ENCODE measurements around the gene LETM1.

- TF ChIP-seq NFIC (IDR thresholded peaks at IDR 0.05; ENCODE audit: low read length) (no peak), POLR2AphosphoS5 (IDR thresholded peaks at IDR 0.05; ENCODE audit: low read depth, low read length) (no peak), CTCF (CRISPR knock-in tag; IDR thresholded peaks at IDR 0.05) (no peak), NR3C1 (CRISPR knock-in tag; IDR thresholded peaks at IDR 0.05) (no peak), CBX2 (IDR thresholded peaks at IDR 0.05; ENCODE audit: low read depth, low read length) (no peak), CBX2 (CRISPR knock-in tag; IDR thresholded peaks at IDR 0.05; ENCODE audit: low read depth) (no peak), MEF2D (CRISPR knock-in tag; IDR thresholded peaks at IDR 0.05) (no peak), ETV6 (CRISPR knock-in tag; conservative IDR thresholded peaks at IDR 0.05) (no peak), ZMAT3 (CRISPR knock-in tag; conservative IDR thresholded peaks at IDR 0.05) (no peak)
- TF ChIP-seq, protein P1, sequence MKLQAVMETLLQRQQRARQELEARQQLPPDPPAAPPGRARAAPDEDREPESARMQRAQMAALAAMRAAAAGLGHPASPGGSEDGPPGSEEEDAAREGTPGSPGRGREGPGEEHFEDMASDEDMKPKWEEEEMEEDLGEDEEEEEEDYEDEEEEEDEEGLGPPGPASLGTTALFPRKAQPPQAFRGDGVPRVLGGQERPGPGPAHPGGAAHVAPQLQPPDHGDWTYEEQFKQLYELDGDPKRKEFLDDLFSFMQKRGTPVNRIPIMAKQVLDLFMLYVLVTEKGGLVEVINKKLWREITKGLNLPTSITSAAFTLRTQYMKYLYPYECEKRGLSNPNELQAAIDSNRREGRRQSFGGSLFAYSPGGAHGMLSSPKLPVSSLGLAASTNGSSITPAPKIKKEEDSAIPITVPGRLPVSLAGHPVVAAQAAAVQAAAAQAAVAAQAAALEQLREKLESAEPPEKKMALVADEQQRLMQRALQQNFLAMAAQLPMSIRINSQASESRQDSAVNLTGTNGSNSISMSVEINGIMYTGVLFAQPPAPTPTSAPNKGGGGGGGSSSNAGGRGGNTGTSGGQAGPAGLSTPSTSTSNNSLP (IDR thresholded peaks at IDR 0.05; ENCODE audit: low read depth, low read length): no peak
- TF ChIP-seq, protein P2, sequence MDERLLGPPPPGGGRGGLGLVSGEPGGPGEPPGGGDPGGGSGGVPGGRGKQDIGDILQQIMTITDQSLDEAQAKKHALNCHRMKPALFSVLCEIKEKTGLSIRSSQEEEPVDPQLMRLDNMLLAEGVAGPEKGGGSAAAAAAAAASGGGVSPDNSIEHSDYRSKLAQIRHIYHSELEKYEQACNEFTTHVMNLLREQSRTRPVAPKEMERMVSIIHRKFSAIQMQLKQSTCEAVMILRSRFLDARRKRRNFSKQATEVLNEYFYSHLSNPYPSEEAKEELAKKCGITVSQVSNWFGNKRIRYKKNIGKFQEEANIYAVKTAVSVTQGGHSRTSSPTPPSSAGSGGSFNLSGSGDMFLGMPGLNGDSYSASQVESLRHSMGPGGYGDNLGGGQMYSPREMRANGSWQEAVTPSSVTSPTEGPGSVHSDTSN (CRISPR knock-in tag; IDR thresholded peaks at IDR 0.05): no peak
These were observed 13.0 kb upstream of the LETM1 start for GRCh38 chr4:1868912-1869311.
